Measurements from ENCODE around the gene RSU1.

RSU1 gene

GRCh38 chr10:16773334-16773733 is 43.9 kb downstream of the RSU1 start:
- no peak for ATAC-seq
- TF ChIP-seq TCF4 (CRISPR knock-in tag; IDR thresholded peaks at IDR 0.05; ENCODE audit: borderline replicate concordance) = no peak
- TF ChIP-seq ISL1 (CRISPR knock-in tag; IDR thresholded peaks at IDR 0.05) = no peak
- TF ChIP-seq TOX (CRISPR knock-in tag; IDR thresholded peaks at IDR 0.05; ENCODE audit: borderline replicate concordance) = no peak
- TF ChIP-seq ZNF70 (CRISPR knock-in tag; IDR thresholded peaks at IDR 0.05) = no peak
- no peak for TF ChIP-seq SNAI2 (CRISPR knock-in tag; IDR thresholded peaks at IDR 0.05)

- no peak for ATAC-seq
- TF ChIP-seq CREB5 (CRISPR knock-in tag; IDR thresholded peaks at IDR 0.05; ENCODE audit: low read depth) = no peak
- no peak for TF ChIP-seq RARB (CRISPR knock-in tag; IDR thresholded peaks at IDR 0.05)
- no peak for TF ChIP-seq ISL1 (CRISPR knock-in tag; IDR thresholded peaks at IDR 0.05)
- no peak for TF ChIP-seq TOX (CRISPR knock-in tag; IDR thresholded peaks at IDR 0.05; ENCODE audit: borderline replicate concordance)
- TF ChIP-seq CSDC2 (CRISPR knock-in tag; IDR thresholded peaks at IDR 0.05) = no peak
- TF ChIP-seq TCF4 (CRISPR knock-in tag; IDR thresholded peaks at IDR 0.05; ENCODE audit: borderline replicate concordance) = no peak
- no peak for TF ChIP-seq PATZ1 (CRISPR knock-in tag; IDR thresholded peaks at IDR 0.05; ENCODE audit: borderline replicate concordance)
- no peak for TF ChIP-seq POU6F1 (CRISPR knock-in tag; IDR thresholded peaks at IDR 0.05; ENCODE audit: borderline replicate concordance, low read depth)
- no peak for TF ChIP-seq ZNF565 (CRISPR knock-in tag; conservative IDR thresholded peaks at IDR 0.05; ENCODE audit: low read depth)
- no peak for TF ChIP-seq ZNF8 (CRISPR knock-in tag; IDR thresholded peaks at IDR 0.05)
- no peak for TF ChIP-seq OSR1 (CRISPR knock-in tag; IDR thresholded peaks at IDR 0.05)
- TF ChIP-seq BACH2 (CRISPR knock-in tag; IDR thresholded peaks at IDR 0.05; ENCODE audit: borderline replicate concordance) = no peak
- TF ChIP-seq ZNF70 (CRISPR knock-in tag; IDR thresholded peaks at IDR 0.05) = no peak
- no peak for TF ChIP-seq PPARA (CRISPR knock-in tag; IDR thresholded peaks at IDR 0.05; ENCODE audit: borderline replicate concordance)
- no peak for TF ChIP-seq SNAI2 (CRISPR knock-in tag; IDR thresholded peaks at IDR 0.05)
- no peak for TF ChIP-seq TSHZ2 (CRISPR knock-in tag; IDR thresholded peaks at IDR 0.05)
- no peak for TF ChIP-seq CSRNP3 (CRISPR knock-in tag; IDR thresholded peaks at IDR 0.05)
- TF ChIP-seq ZFP3 (CRISPR knock-in tag; IDR thresholded peaks at IDR 0.05) = no peak
- TF ChIP-seq ESRRG (CRISPR knock-in tag; IDR thresholded peaks at IDR 0.05) = no peak
Measured at GRCh38 chr10:16770670-16771069, 46.6 kb downstream of the RSU1 start.

GRCh38 chr10:16770141-16770540 is 47.1 kb downstream of the RSU1 start:
- TF ChIP-seq ARNTL (CRISPR knock-in tag; IDR thresholded peaks at IDR 0.05; ENCODE audit: borderline replicate concordance, low read depth) (no peak), RARB (CRISPR knock-in tag; IDR thresholded peaks at IDR 0.05) (no peak), ZNF565 (CRISPR knock-in tag; conservative IDR thresholded peaks at IDR 0.05; ENCODE audit: low read depth) (no peak), ESRRG (CRISPR knock-in tag; IDR thresholded peaks at IDR 0.05) (no peak), ZNF70 (CRISPR knock-in tag; IDR thresholded peaks at IDR 0.05) (no peak), ZC3H10 (CRISPR knock-in tag; IDR thresholded peaks at IDR 0.05) (no peak), CSRNP3 (CRISPR knock-in tag; IDR thresholded peaks at IDR 0.05) (no peak), TSHZ2 (CRISPR knock-in tag; IDR thresholded peaks at IDR 0.05) (no peak), POU6F1 (CRISPR knock-in tag; IDR thresholded peaks at IDR 0.05; ENCODE audit: borderline replicate concordance, low read depth) (no peak), SNAI2 (CRISPR knock-in tag; IDR thresholded peaks at IDR 0.05) (no peak), ZFP30 (CRISPR knock-in tag; IDR thresholded peaks at IDR 0.05) (no peak)
- no peak for ATAC-seq
